ENCODE results near the gene SLC30A5. TPM values are rescaled to one million over a fixed set of nuclear protein-coding genes. Genes with fewer than 3 reads are reported as not detected.

Gene SLC30A5
- total RNA-seq, 1 experiment from 2014 or later: 64.6 TPM

GRCh38 chr5:69050214-69050613 lies 43.6 kb upstream of the SLC30A5 start:
- no peaks in the 10 kb centered on the region for H3K9me3 ChIP-seq (ENCODE audit: low read depth, low read length, poor library complexity, severe bottlenecking)
- no peaks in the 10 kb centered on the region for H3K36me3 ChIP-seq (ENCODE audit: insufficient read depth, low read length, poor library complexity, severe bottlenecking)
- no peak overlapping the region for H3K4me3 ChIP-seq (ENCODE audit: low read depth, low read length, poor library complexity, severe bottlenecking)
- H3K27ac ChIP-seq (ENCODE audit: low read depth, low read length, poor library complexity, severe bottlenecking): no peak overlapping the region
- no peak for DNase-seq (ENCODE audit: low spot score)
- intact Hi-C loops (cut with micrococcal nuclease; ENCODE audit: unreplicated experiment): no loop called here
- ChIA-PET POLR2A (ENCODE audit: low non-redundant PET) (interaction anchor here (0.7 kb wide), 1 partner anchor 44 kb away, joined by 15 read pairs; the partner anchor contains the start of gene SLC30A5), CTCF (no interaction called here)
- TF ChIP-seq EZH2 (IDR thresholded peaks at IDR 0.05; ENCODE audit: borderline replicate concordance, low read depth, low read length, poor library complexity, severe bottlenecking): no peak
- TF ChIP-seq CTCF (conservative IDR thresholded peaks at IDR 0.05; ENCODE audit: low read depth, low read length): no peak
- BruUV-seq (replicated peaks): no TSS peak
- no peaks in the 10 kb centered on the region for H3K27me3 ChIP-seq (replicated peaks; ENCODE audit: insufficient read depth, low read depth, low read length, poor library complexity)
- no peaks in the 10 kb centered on the region for H3K4me1 ChIP-seq (ENCODE audit: insufficient read depth, low read length, poor library complexity, severe bottlenecking)

GRCh38 chr5:69052181-69052580 lies 41.6 kb upstream of the SLC30A5 start:
- TF ChIP-seq EZH2 (IDR thresholded peaks at IDR 0.05; ENCODE audit: borderline replicate concordance, low read depth, low read length, poor library complexity, severe bottlenecking) (no peak), CTCF (conservative IDR thresholded peaks at IDR 0.05; ENCODE audit: low read depth, low read length) (no peak)
- Histone ChIP-seq H3K4me1 (ENCODE audit: insufficient read depth, low read length, poor library complexity, severe bottlenecking) (no peaks in the 10 kb centered on the region), H3K27me3 (replicated peaks; ENCODE audit: insufficient read depth, low read depth, low read length, poor library complexity) (no peaks in the 10 kb centered on the region), H3K9me3 (ENCODE audit: low read depth, low read length, poor library complexity, severe bottlenecking) (no peaks in the 10 kb centered on the region), H3K27ac (ENCODE audit: low read depth, low read length, poor library complexity, severe bottlenecking) (no peak overlapping the region), H3K4me3 (ENCODE audit: low read depth, low read length, poor library complexity, severe bottlenecking) (no peak overlapping the region), H3K36me3 (ENCODE audit: insufficient read depth, low read length, poor library complexity, severe bottlenecking) (no peaks in the 10 kb centered on the region)
- no peak for DNase-seq (ENCODE audit: low spot score)
- BruUV-seq (replicated peaks): no TSS peak
- ChIA-PET POLR2A (ENCODE audit: low non-redundant PET) (no interaction called here), CTCF (no interaction called here)
- intact Hi-C loops (cut with micrococcal nuclease; ENCODE audit: unreplicated experiment): no loop called here

GRCh38 chr5:69074664-69075521 lies 18.9 kb upstream of the SLC30A5 start:
- no peaks in the 10 kb centered on the region for H3K4me1 ChIP-seq (ENCODE audit: insufficient read depth, low read length, poor library complexity, severe bottlenecking)
- no peaks in the 10 kb centered on the region for H3K27me3 ChIP-seq (replicated peaks; ENCODE audit: insufficient read depth, low read depth, low read length, poor library complexity)
- no TSS peak for BruUV-seq (replicated peaks)
- intact Hi-C loops (cut with micrococcal nuclease; ENCODE audit: unreplicated experiment): no loop called here
- no peak overlapping the region for H3K4me3 ChIP-seq (ENCODE audit: low read depth, low read length, poor library complexity, severe bottlenecking)
- ChIA-PET CTCF (no interaction called here), POLR2A (ENCODE audit: low non-redundant PET) (no interaction called here)
- no peaks in the 10 kb centered on the region for H3K9me3 ChIP-seq (ENCODE audit: low read depth, low read length, poor library complexity, severe bottlenecking)
- TF ChIP-seq EZH2 (IDR thresholded peaks at IDR 0.05; ENCODE audit: borderline replicate concordance, low read depth, low read length, poor library complexity, severe bottlenecking) (no peak), CTCF (conservative IDR thresholded peaks at IDR 0.05; ENCODE audit: low read depth, low read length) (no peak)
- DNase-seq (ENCODE audit: low spot score): no peak
- H3K27ac ChIP-seq (ENCODE audit: low read depth, low read length, poor library complexity, severe bottlenecking): no peak overlapping the region
- H3K36me3 ChIP-seq (ENCODE audit: insufficient read depth, low read length, poor library complexity, severe bottlenecking): no peaks in the 10 kb centered on the region

All from A673 (cell line).